Measurements from ENCODE around the gene HDAC4. TPM values are rescaled to one million over a fixed set of nuclear protein-coding genes. Genes with fewer than 3 reads are reported as not detected.

HDAC4 gene
- polyA plus RNA-seq, 2 of the 4 experiments (the other 2 are of a cell fraction): 8.6 to 10.4 TPM

GRCh38 chr2:239442192-239442591 is 41.4 kb upstream of the HDAC4 start:
- POLR2A ChIA-PET: no interaction called here
- ATAC-seq (no peak), FAIRE-seq (no peak), DNase-seq (ENCODE audit: low read depth in 1 of 2, low spot score in 1 of 2) (no peak)
- Histone ChIP-seq H3K4me1 (peaks cover 7% of the 10 kb centered on the region; the same call in 1 of the 3 replicates), H3K4me3 (no peak overlapping the region), H3K4me2 (no peak overlapping the region), H3K27ac (no peak overlapping the region), H3K9me3 (no peaks in the 10 kb centered on the region)
- no peak for TF ChIP-seq CHD2 (IDR thresholded peaks at IDR 0.05; ENCODE audit: low read length, partially characterized antibody)
- TF ChIP-seq ZNF302 (CRISPR knock-in tag; IDR thresholded peaks at IDR 0.05): no peak
- TF ChIP-seq PBX3 (IDR thresholded peaks at IDR 0.05): no peak
- TF ChIP-seq ATOH8 (CRISPR knock-in tag; IDR thresholded peaks at IDR 0.05; ENCODE audit: low read depth): no peak
- TF ChIP-seq RAD21 (conservative IDR thresholded peaks at IDR 0.05 in 1 of 2, IDR thresholded peaks at IDR 0.05 in 1 of 2): no peak
- no peak for TF ChIP-seq NR3C1 (IDR thresholded peaks at IDR 0.05)
- no peak for TF ChIP-seq HMGXB4 (CRISPR knock-in tag; IDR thresholded peaks at IDR 0.05; ENCODE audit: borderline replicate concordance)
- no peak for TF ChIP-seq MAFK (IDR thresholded peaks at IDR 0.05; ENCODE audit: partially characterized antibody)
- TF ChIP-seq MAX (IDR thresholded peaks at IDR 0.05): no peak
- TF ChIP-seq RCOR1 (IDR thresholded peaks at IDR 0.05; ENCODE audit: low read depth, low read length): no peak
- no peak for TF ChIP-seq HOXB13 (CRISPR knock-in tag; IDR thresholded peaks at IDR 0.05; ENCODE audit: low read depth)
- TF ChIP-seq ZSCAN20 (CRISPR knock-in tag; IDR thresholded peaks at IDR 0.05): no peak
- no peak for TF ChIP-seq EHF (CRISPR knock-in tag; IDR thresholded peaks at IDR 0.05)
- TF ChIP-seq HOXA7 (CRISPR knock-in tag; IDR thresholded peaks at IDR 0.05): no peak
- no peak for TF ChIP-seq MYC (IDR thresholded peaks at IDR 0.05; ENCODE audit: borderline replicate concordance, low read length)
- WGBS (ENCODE audit: missing lambda C conversion rate): 58% methylated on average over 7 of the region's 7 CpGs
- CTCF ChIA-PET: interaction anchor here (0.6 kb wide), 1 partner anchor 700 kb away, joined by 4 read pairs; no protein-coding TSS in a partner anchor

- ATAC-seq (no peak), DNase-seq (ENCODE audit: low read depth in 1 of 2, low spot score in 1 of 2) (no peak), FAIRE-seq (no peak)
- POLR2A ChIA-PET: no interaction called here
- CTCF ChIA-PET: no interaction called here
- peaks cover 7% of the 10 kb centered on the region; the same call in 1 of the 3 replicates for H3K4me1 ChIP-seq
- TF ChIP-seq RFX5 (IDR thresholded peaks at IDR 0.05) (no peak), HEYL (CRISPR knock-in tag; IDR thresholded peaks at IDR 0.05) (no peak), ATOH8 (CRISPR knock-in tag; IDR thresholded peaks at IDR 0.05; ENCODE audit: low read depth) (no peak), POLR2A (IDR thresholded peaks at IDR 0.05; ENCODE audit: low read length) (no peak), MAX (IDR thresholded peaks at IDR 0.05) (no peak), ESRRA (IDR thresholded peaks at IDR 0.05; ENCODE audit: borderline replicate concordance, low read length) (no peak), FOSL2 (IDR thresholded peaks at IDR 0.05) (no peak), FOSL2 (CRISPR knock-in tag; IDR thresholded peaks at IDR 0.05) (no peak), MAFK (IDR thresholded peaks at IDR 0.05; ENCODE audit: partially characterized antibody) (no peak), USF2 (IDR thresholded peaks at IDR 0.05) (no peak), GATA3 (IDR thresholded peaks at IDR 0.05; ENCODE audit: borderline replicate concordance) (no peak), EHF (CRISPR knock-in tag; IDR thresholded peaks at IDR 0.05) (no peak), ZFP36 (IDR thresholded peaks at IDR 0.05; ENCODE audit: borderline replicate concordance, partially characterized antibody) (no peak), ELK1 (IDR thresholded peaks at IDR 0.05; ENCODE audit: low read depth, low read length) (no peak), EP300 (IDR thresholded peaks at IDR 0.05) (no peak), SREBF2 (IDR thresholded peaks at IDR 0.05) (no peak), CHD2 (IDR thresholded peaks at IDR 0.05; ENCODE audit: low read length, partially characterized antibody) (no peak)
- H3K9me3 ChIP-seq: 0 out of 3 replicates have a peak, but pooled peaks cover 3% of the 10 kb centered on the region
- 74% methylated on average over 12 of the region's 19 CpGs for WGBS (ENCODE audit: missing lambda C conversion rate)
- H3K4me3 ChIP-seq: no peak overlapping the region
- no peak overlapping the region for H3K4me2 ChIP-seq
- H3K27ac ChIP-seq: no peak overlapping the region
Measured at GRCh38 chr2:239441261-239442078, 40.6 kb upstream of the HDAC4 start.

Measured in A549 (cell line).